NCI-H82 treated with DMSO at 0.1 percent for 48 hours (cell line): ENCODE measurements around the gene CPT1C.

Experiments used
- DNase-seq: peaks from one replicate; lab custom pipeline; 2025; ENCODE audit not compliant: unreplicated experiment; lab: John Stamatoyannopoulos, UW

The CPT1C gene

GRCh38 chr19:49681830-49682229 is 9.1 kb upstream of the CPT1C start:
- DNase-seq: no peak

GRCh38 chr19:49682274-49682673 is 8.6 kb upstream of the CPT1C start:
- DNase-seq: no peak

GRCh38 chr19:49683814-49684250 is 7.1 kb upstream of the CPT1C start:
- DNase-seq: no peak

- DNase-seq: no peak
Observed at GRCh38 chr19:49684251-49684982, 6.5 kb upstream of the CPT1C start.

GRCh38 chr19:49684983-49685553 is 5.8 kb upstream of the CPT1C start:
- DNase-seq: no peak

- DNase-seq: no peak
Observed at GRCh38 chr19:49685845-49686332, 5.0 kb upstream of the CPT1C start.

GRCh38 chr19:49686503-49687088 is 4.3 kb upstream of the CPT1C start:
- no peak for DNase-seq

GRCh38 chr19:49687150-49687549 is 3.8 kb upstream of the CPT1C start:
- no peak for DNase-seq

GRCh38 chr19:49687566-49688316 is 3.2 kb upstream of the CPT1C start:
- DNase-seq: no peak

GRCh38 chr19:49688531-49689132 is 2.3 kb upstream of the CPT1C start:
- DNase-seq: no peak

GRCh38 chr19:49689133-49690078 is 1.5 kb upstream of the CPT1C start, which contains the start of gene ADM5:
Gene ADM5 (plus strand): TSS chr19:49689594. CDS start chr19:49689838, 244 bp downstream.
- DNase-seq: peak; percentile 35

GRCh38 chr19:49690079-49690655 is 749 bp upstream of the CPT1C start:
- no peak for DNase-seq

- DNase-seq: peak; percentile 61
Observed at GRCh38 chr19:49691243-49692146, 579 bp downstream of the CPT1C start.

- DNase-seq: no peak
Observed at GRCh38 chr19:49692147-49692506, 1.2 kb downstream of the CPT1C start.

GRCh38 chr19:49696115-49696514 is 5.2 kb downstream of the CPT1C start:
- DNase-seq: no peak

- no peak for DNase-seq
Observed at GRCh38 chr19:49696865-49697264, 5.9 kb downstream of the CPT1C start.

- DNase-seq: no peak
Observed at GRCh38 chr19:49699364-49699763, 8.4 kb downstream of the CPT1C start.

- no peak for DNase-seq
Observed at GRCh38 chr19:49700563-49700962, 9.6 kb downstream of the CPT1C start.
